Tibial nerve (tissue), 4 donors: ENCODE results near the gene LMO4. TPM values are rescaled to one million over a fixed set of nuclear protein-coding genes. Genes with fewer than 3 reads are reported as not detected.

Experiments used
- DNase-seq, 2 donors: peaks; one replicate each; pipeline ENCODE4 v3.0.0-alpha.2; 2019; ENCODE audit warnings: low spot score in 2 of 2
- H3K27ac ChIP-seq, 4 donors: fragments of 200-600 bp; sonication (generic) in 3 of 4; one replicate each; pipeline ENCODE4 v1.5.1; 2017 to 2019; ENCODE audit warnings: mild to moderate bottlenecking in 1 of 4
- H3K27me3 ChIP-seq, 2 donors: fragments of 200-600 bp; sonication (generic) in 1 of 2; one replicate each; pipeline versions ENCODE4 v1.5.1 to v1.6.0; 2017 to 2019
- H3K36me3 ChIP-seq, 3 donors: fragments of 200-600 bp; sonication (generic); one replicate each; pipeline ENCODE4 v1.5.1; 2018 to 2019
- H3K4me1 ChIP-seq, 4 donors: fragments of 200-600 bp; sonication (generic) in 3 of 4; one replicate each; pipeline ENCODE4 v1.5.1; 2017 to 2019
- H3K4me3 ChIP-seq, 4 donors: fragments of 200-600 bp; sonication (generic) in 3 of 4; one replicate each; pipeline ENCODE4 v1.5.1; 2017 to 2019; ENCODE audit warnings: mild to moderate bottlenecking in 1 of 4, moderate library complexity in 1 of 4
- H3K9me3 ChIP-seq, 4 donors: fragments of 200-600 bp; sonication (generic) in 3 of 4; one replicate each; pipeline ENCODE4 v1.5.1; 2017 to 2019
- CTCF ChIP-seq, 5 experiments: fragments of 200-600 bp in 3 of 5; fragments of 450-650 bp in 2 of 5; sonication (generic) in 3 of 5; IDR thresholded peaks; one replicate each; pipeline ENCODE4 v1.5.1; 2016 to 2019; ENCODE audit warnings: antibody characterized with exemption in 5 of 5, mild to moderate bottlenecking in 3 of 5, moderate library complexity in 2 of 5
- EP300 ChIP-seq, 2 donors: sonication (generic); formaldehyde crosslinking; IDR thresholded peaks; one replicate each; pipeline ENCODE4 v1.6.1; 2017; ENCODE audit warnings: antibody characterized with exemption in 2 of 2, mild to moderate bottlenecking in 1 of 2
- POLR2A ChIP-seq, 2 donors: fragments of 450-650 bp; IDR thresholded peaks; one replicate each; pipeline ENCODE4 v1.6.1; 2017; ENCODE audit warnings: antibody characterized with exemption in 2 of 2, mild to moderate bottlenecking in 2 of 2, moderate library complexity in 2 of 2
- WGBS, 2 donors: methylation state at CpG; one replicate each; pipeline ENCODE4 v1.1.5; 2018; 5-methylcytosine and 5-hydroxymethylcytosine counted together
- total RNA-seq, 4 donors: library from RNA; depleted of rRNA; stranded (reverse); fragments of >200 nt; gene quantifications; one replicate each; pipeline ENCODE4 v1.1.0, GENCODE V29; 2016

LMO4 gene
- total RNA-seq, 4 donors from 2014 or later = 34.7 to 43.2 (median 40.7) TPM

GRCh38 chr1:87348341-87349019 is 19.8 kb downstream of the LMO4 start:
- 51 to 64% methylated on average over 7 of the region's 7 CpGs for WGBS, 2 donors
- Histone ChIP-seq H3K4me1 (peaks cover 0 to 31% (median 0%) of the 10 kb centered on the region in 4 donors), H3K9me3 (no peaks in the 10 kb centered on the region), H3K27me3 (no peaks in the 10 kb centered on the region), H3K27ac (no peak overlapping the region), H3K36me3 (peaks cover 0 to 28% (median 0%) of the 10 kb centered on the region in 3 donors), H3K4me3 (no peak overlapping the region)
- DNase-seq = no peak
- TF ChIP-seq EP300 (IDR thresholded peaks at IDR 0.05) (no peak), POLR2A (IDR thresholded peaks at IDR 0.05) (no peak), CTCF (IDR thresholded peaks at IDR 0.05) (no peak)

GRCh38 chr1:87349036-87349435 is 20.4 kb downstream of the LMO4 start:
- Histone ChIP-seq H3K27me3 (no peaks in the 10 kb centered on the region), H3K4me3 (no peak overlapping the region), H3K36me3 (peaks cover 0 to 23% (median 0%) of the 10 kb centered on the region in 3 donors), H3K27ac (no peak overlapping the region), H3K9me3 (no peaks in the 10 kb centered on the region), H3K4me1 (peaks cover 0 to 25% (median 0%) of the 10 kb centered on the region in 4 donors)
- 65 to 72% methylated on average over 2 of the region's 2 CpGs for WGBS, 2 donors
- DNase-seq = no peak
- TF ChIP-seq POLR2A (IDR thresholded peaks at IDR 0.05) (no peak), CTCF (IDR thresholded peaks at IDR 0.05) (no peak), EP300 (IDR thresholded peaks at IDR 0.05) (no peak)

- H3K4me3 ChIP-seq = no peak overlapping the region
- WGBS, 2 donors = 77 to 81% methylated on average over 3 of the region's 3 CpGs
- H3K9me3 ChIP-seq = peaks cover 0 to 5% (median 0%) of the 10 kb centered on the region in 4 donors
- H3K4me1 ChIP-seq = no peaks in the 10 kb centered on the region
- no peak for TF ChIP-seq EP300 (IDR thresholded peaks at IDR 0.05)
- TF ChIP-seq CTCF (IDR thresholded peaks at IDR 0.05) = no peak
- no peak for TF ChIP-seq POLR2A (IDR thresholded peaks at IDR 0.05)
- no peak for DNase-seq
- H3K27ac ChIP-seq = no peak overlapping the region
- H3K36me3 ChIP-seq = no peaks in the 10 kb centered on the region
- no peaks in the 10 kb centered on the region for H3K27me3 ChIP-seq
These were observed 27.2 kb downstream of the LMO4 start for GRCh38 chr1:87355894-87356293.

- no peaks in the 10 kb centered on the region for H3K36me3 ChIP-seq
- TF ChIP-seq CTCF (IDR thresholded peaks at IDR 0.05) (no peak), POLR2A (IDR thresholded peaks at IDR 0.05) (no peak), EP300 (IDR thresholded peaks at IDR 0.05) (no peak)
- H3K9me3 ChIP-seq = peaks cover 0 to 5% (median 0%) of the 10 kb centered on the region in 4 donors
- WGBS, 2 donors = 72 to 79% methylated on average over 5 of the region's 5 CpGs
- no peak overlapping the region for H3K27ac ChIP-seq
- no peak overlapping the region for H3K4me3 ChIP-seq
- DNase-seq = no peak
- H3K4me1 ChIP-seq = no peaks in the 10 kb centered on the region
- H3K27me3 ChIP-seq = no peaks in the 10 kb centered on the region
These were observed 27.9 kb downstream of the LMO4 start for GRCh38 chr1:87356591-87356990.

- no peak for DNase-seq
- WGBS, 2 donors = 75 to 80% methylated on average over 1 of the region's 1 CpG
- no peaks in the 10 kb centered on the region for H3K27me3 ChIP-seq
These were observed 29.5 kb downstream of the LMO4 start for GRCh38 chr1:87358219-87358618.

More at GRCh38 chr1:87358219-87358618, 29.5 kb downstream of the LMO4 start:
- Histone ChIP-seq H3K4me1 (no peaks in the 10 kb centered on the region), H3K9me3 (peaks cover 0 to 5% (median 0%) of the 10 kb centered on the region in 4 donors), H3K36me3 (no peaks in the 10 kb centered on the region), H3K27ac (no peak overlapping the region), H3K4me3 (no peak overlapping the region)
- TF ChIP-seq EP300 (IDR thresholded peaks at IDR 0.05) (no peak), POLR2A (IDR thresholded peaks at IDR 0.05) (no peak), CTCF (IDR thresholded peaks at IDR 0.05) (no peak)
